Mucosa of stomach (tissue), 1 donor: ENCODE data around the gene KYAT1.

Experiments
- H3K27me3 ChIP-seq: one replicate; pipeline ENCODE4 v1.7.0; 2013; ENCODE audit warnings: mild to moderate bottlenecking, low read length; ENCODE audit not compliant: control insufficient read depth, insufficient read depth
- H3K36me3 ChIP-seq: one replicate; pipeline ENCODE4 v1.7.0; 2013; ENCODE audit warnings: low read length; ENCODE audit not compliant: control insufficient read depth, insufficient read depth
- H3K4me1 ChIP-seq: one replicate; pipeline ENCODE4 v1.7.0; 2013; ENCODE audit warnings: mild to moderate bottlenecking, low read length; ENCODE audit not compliant: control insufficient read depth, insufficient read depth
- H3K4me3 ChIP-seq: one replicate; pipeline ENCODE4 v1.7.0; 2013; ENCODE audit warnings: low read length
- H3K9ac ChIP-seq: one replicate; pipeline ENCODE4 v1.7.0; 2013; ENCODE audit warnings: mild to moderate bottlenecking, low read length, moderate library complexity
- H3K9me3 ChIP-seq: one replicate; pipeline ENCODE4 v1.7.0; 2013; ENCODE audit warnings: mild to moderate bottlenecking, low read length, moderate library complexity; ENCODE audit not compliant: control insufficient read depth
- donor health status: Pancreatic carcinoma.

The KYAT1 gene

GRCh38 chr9:128792134-128792533, 89.6 kb downstream of the KYAT1 start:
- Histone ChIP-seq H3K4me1 (peaks cover 7% of the 10 kb centered on the region), H3K9me3 (no peaks in the 10 kb centered on the region), H3K4me3 (no peak overlapping the region), H3K9ac (no peak overlapping the region), H3K27me3 (no peaks in the 10 kb centered on the region), H3K36me3 (peaks cover 6% of the 10 kb centered on the region)

GRCh38 chr9:128790536-128790935, 91.2 kb downstream of the KYAT1 start:
- Histone ChIP-seq H3K9me3 (no peaks in the 10 kb centered on the region), H3K4me1 (peaks cover 13% of the 10 kb centered on the region), H3K9ac (no peak overlapping the region), H3K4me3 (no peak overlapping the region), H3K27me3 (no peaks in the 10 kb centered on the region), H3K36me3 (peaks cover 6% of the 10 kb centered on the region)

- Histone ChIP-seq H3K4me3 (no peak overlapping the region), H3K4me1 (peaks cover 13% of the 10 kb centered on the region), H3K9me3 (no peaks in the 10 kb centered on the region), H3K9ac (peak overlapping the region; percentile 80), H3K27me3 (no peaks in the 10 kb centered on the region), H3K36me3 (peaks cover 2% of the 10 kb centered on the region)
Observed at GRCh38 chr9:128788445-128788844, 93.3 kb downstream of the KYAT1 start.

GRCh38 chr9:128787659-128788058, 94.1 kb downstream of the KYAT1 start:
- peak overlapping the region; percentile 80 for H3K9ac ChIP-seq
- peaks cover 13% of the 10 kb centered on the region for H3K4me1 ChIP-seq
- no peaks in the 10 kb centered on the region for H3K36me3 ChIP-seq
- H3K27me3 ChIP-seq, result no peaks in the 10 kb centered on the region
- no peaks in the 10 kb centered on the region for H3K9me3 ChIP-seq
- H3K4me3 ChIP-seq, result peak overlapping the region; percentile 45

GRCh38 chr9:128786681-128787601, 94.8 kb downstream of the KYAT1 start, which contains the start of gene TBC1D13:
TBC1D13 (plus strand) TSS chr9:128787253; CDS start chr9:128787354, 101 bp downstream.
- peak within 1 kb of the TSS; percentile 80 for H3K9ac ChIP-seq
- no peaks in the 10 kb centered on the region for H3K36me3 ChIP-seq
- peaks cover 13% of the 10 kb centered on the region for H3K4me1 ChIP-seq
- no peaks in the 10 kb centered on the region for H3K9me3 ChIP-seq
- peak within 1 kb of the TSS; percentile 45 for H3K4me3 ChIP-seq
- H3K27me3 ChIP-seq, result no peaks in the 10 kb centered on the region

GRCh38 chr9:128785427-128785826, 96.3 kb downstream of the KYAT1 start:
- Histone ChIP-seq H3K4me3 (no peak overlapping the region), H3K36me3 (no peaks in the 10 kb centered on the region), H3K9me3 (no peaks in the 10 kb centered on the region), H3K4me1 (peaks cover 13% of the 10 kb centered on the region), H3K27me3 (no peaks in the 10 kb centered on the region), H3K9ac (no peak overlapping the region)
